Right lobe of liver (tissue), 6 donors: ENCODE data around the gene VMP1. TPM values are rescaled to one million over a fixed set of nuclear protein-coding genes. Genes with fewer than 3 reads are reported as not detected.

ENCODE experiments used
- ATAC-seq, 4 donors: fragments of 200-7000 bp; cut with Tn5 transposase; one replicate each; pipeline ENCODE4 v1.9.1; 2020; ENCODE audit warnings: mild to moderate bottlenecking in 4 of 4, moderate library complexity in 4 of 4
- DNase-seq, 3 donors: peaks; one replicate each; pipeline ENCODE4 v3.0.0-alpha.2; 2020
- H3K27ac ChIP-seq, 3 donors: fragments of 200-600 bp; one replicate each; pipeline ENCODE4 v1.8.0; 2022
- H3K27me3 ChIP-seq, 2 donors: fragments of 200-600 bp; one replicate each; pipeline ENCODE4 v1.8.0; 2022
- H3K36me3 ChIP-seq, 4 donors: fragments of 200-600 bp; sonication (generic) in 1 of 4; one replicate each; pipeline versions ENCODE4 v1.5.1 to v1.8.0; 2017 to 2022; ENCODE audit warnings: control low read depth in 1 of 4
- H3K4me1 ChIP-seq, 4 donors: fragments of 200-600 bp; sonication (generic) in 1 of 4; one replicate each; pipeline versions ENCODE4 v1.5.1 to v1.8.0; 2017 to 2022; ENCODE audit warnings: control low read depth in 1 of 4
- H3K4me3 ChIP-seq, 3 donors: fragments of 200-600 bp; one replicate each; pipeline ENCODE4 v1.8.0; 2022
- H3K9me3 ChIP-seq, 4 donors: fragments of 200-600 bp; sonication (generic) in 1 of 4; one replicate each; pipeline versions ENCODE4 v1.5.1 to v1.8.0; 2017 to 2022; ENCODE audit warnings: control low read depth in 1 of 4
- POLR2A ChIP-seq: fragments of 450-650 bp; IDR thresholded peaks from one replicate; pipeline ENCODE4 v1.6.1; 2017; ENCODE audit warnings: antibody characterized with exemption, mild to moderate bottlenecking
- whole genome bisulfite sequencing: methylation state at CpG from one replicate; pipeline ENCODE4 v1.1.6; 2018; ENCODE audit warnings: low coverage, low lambda C conversion rate; ENCODE audit not compliant: insufficient coverage; ENCODE audit errors: missing lambda C conversion rate; 5-methylcytosine and 5-hydroxymethylcytosine counted together
- intact Hi-C, 2 donors: fragments of 100-400 bp; cut with DNase I; formaldehyde crosslinking; loops; one replicate each; pipeline versions ENCODE4 v1.11.2 to v1.14.1; 2022
- total RNA-seq, 6 experiments: library from RNA; depleted of rRNA in 2 of 6; stranded (reverse); fragments of >200 nt in 2 of 6; fragmentation: NEBNext Ultra II Directional in 3 of 6; extraction: Animal tissue kit (Norgen Biotek cat#: 25700) in 3 of 6; gene quantifications; one replicate each; pipeline versions ENCODE4 v1.1.0 to v1.2.4, GENCODE V29; 2016 to 2023
- TF ChIP-seq, protein P1 (sequence below), 4 donors: fragments of 200-600 bp in 3 of 4; fragments of 450-650 bp in 1 of 4; IDR thresholded peaks; one replicate each; pipeline versions ENCODE4 v1.5.1 to v1.8.0; 2016 to 2022; ENCODE audit warnings: antibody characterized with exemption in 4 of 4, mild to moderate bottlenecking in 2 of 4
- donor health status: DM: no; HTN: yes; CAD: no.
- donor health status: DM: no; HTN: no; CAD: no.
- donor health status: DM: no; HTN: no; CAD: no.
- donor health status: DM: no; HTN: yes; CAD: no.
- donor health status: DM: no; HTN: yes; CAD: no.

The VMP1 gene
- total RNA-seq, 6 experiments from 2014 or later, result 56.9 to 247 (median 160) TPM

- DNase-seq (no peak), ATAC-seq (no peak)
- Histone ChIP-seq H3K27me3 (no peaks in the 10 kb centered on the region), H3K4me1 (no peaks in the 10 kb centered on the region), H3K4me3 (no peak overlapping the region), H3K36me3 (no peaks in the 10 kb centered on the region), H3K27ac (no peak overlapping the region), H3K9me3 (no peaks in the 10 kb centered on the region)
- TF ChIP-seq, protein P1, sequence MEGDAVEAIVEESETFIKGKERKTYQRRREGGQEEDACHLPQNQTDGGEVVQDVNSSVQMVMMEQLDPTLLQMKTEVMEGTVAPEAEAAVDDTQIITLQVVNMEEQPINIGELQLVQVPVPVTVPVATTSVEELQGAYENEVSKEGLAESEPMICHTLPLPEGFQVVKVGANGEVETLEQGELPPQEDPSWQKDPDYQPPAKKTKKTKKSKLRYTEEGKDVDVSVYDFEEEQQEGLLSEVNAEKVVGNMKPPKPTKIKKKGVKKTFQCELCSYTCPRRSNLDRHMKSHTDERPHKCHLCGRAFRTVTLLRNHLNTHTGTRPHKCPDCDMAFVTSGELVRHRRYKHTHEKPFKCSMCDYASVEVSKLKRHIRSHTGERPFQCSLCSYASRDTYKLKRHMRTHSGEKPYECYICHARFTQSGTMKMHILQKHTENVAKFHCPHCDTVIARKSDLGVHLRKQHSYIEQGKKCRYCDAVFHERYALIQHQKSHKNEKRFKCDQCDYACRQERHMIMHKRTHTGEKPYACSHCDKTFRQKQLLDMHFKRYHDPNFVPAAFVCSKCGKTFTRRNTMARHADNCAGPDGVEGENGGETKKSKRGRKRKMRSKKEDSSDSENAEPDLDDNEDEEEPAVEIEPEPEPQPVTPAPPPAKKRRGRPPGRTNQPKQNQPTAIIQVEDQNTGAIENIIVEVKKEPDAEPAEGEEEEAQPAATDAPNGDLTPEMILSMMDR (IDR thresholded peaks at IDR 0.05), result no peak
- TF ChIP-seq POLR2A, result no peak
- intact Hi-C loops, result no loop called here
- 88% methylated on average over 4 of the region's 4 CpGs for WGBS
Measured at GRCh38 chr17:59762049-59762823, 54.8 kb downstream of the VMP1 start.

GRCh38 chr17:59762824-59763374 is 55.4 kb downstream of the VMP1 start:
- Histone ChIP-seq H3K27me3 (no peaks in the 10 kb centered on the region), H3K27ac (no peak overlapping the region), H3K36me3 (no peaks in the 10 kb centered on the region), H3K9me3 (no peaks in the 10 kb centered on the region), H3K4me1 (no peaks in the 10 kb centered on the region), H3K4me3 (no peak overlapping the region)
- no peak for DNase-seq
- ATAC-seq, result no peak
- TF ChIP-seq POLR2A, result no peak
- TF ChIP-seq, protein P1 (IDR thresholded peaks at IDR 0.05), result no peak
- intact Hi-C loops, result no loop called here

DNA sequence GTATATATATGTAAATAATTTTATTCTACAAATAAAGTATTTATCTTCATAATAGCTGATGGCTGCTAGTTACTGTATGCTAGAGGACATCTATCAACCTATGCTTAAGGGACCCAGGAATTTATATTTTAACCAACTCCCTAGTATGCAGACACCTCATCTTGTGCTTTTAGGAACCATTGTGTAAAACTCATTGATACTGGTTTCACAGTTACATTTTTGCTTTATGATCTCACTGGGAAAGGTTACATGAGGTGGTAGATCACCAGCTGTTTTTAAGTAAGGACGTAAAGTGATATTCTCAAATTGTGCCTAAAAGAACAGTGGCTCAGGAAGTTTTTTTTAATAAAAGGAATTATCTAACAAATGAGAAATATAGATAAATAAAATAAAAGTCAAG is 56.4 kb downstream of the VMP1 start:
- no peak overlapping the region for H3K4me3 ChIP-seq
- no peaks in the 10 kb centered on the region for H3K9me3 ChIP-seq
- TF ChIP-seq POLR2A, result no peak
- TF ChIP-seq, protein P1 (IDR thresholded peaks at IDR 0.05), result no peak
- no peak overlapping the region for H3K27ac ChIP-seq
- DNase-seq, result no peak
- intact Hi-C loops, result no loop called here
- H3K36me3 ChIP-seq, result no peaks in the 10 kb centered on the region
- WGBS, result 91% methylated on average over 1 of the region's 1 CpG
- ATAC-seq, result no peak
- no peaks in the 10 kb centered on the region for H3K27me3 ChIP-seq
- H3K4me1 ChIP-seq, result no peaks in the 10 kb centered on the region

GRCh38 chr17:59764292-59764741 is 56.9 kb downstream of the VMP1 start:
- H3K9me3 ChIP-seq, result no peaks in the 10 kb centered on the region

More at GRCh38 chr17:59764292-59764741, 56.9 kb downstream of the VMP1 start:
- DNase-seq (no peak), ATAC-seq (no peak)
- Histone ChIP-seq H3K27me3 (no peaks in the 10 kb centered on the region), H3K4me3 (no peak overlapping the region), H3K36me3 (no peaks in the 10 kb centered on the region), H3K4me1 (no peaks in the 10 kb centered on the region), H3K27ac (no peak overlapping the region)
- intact Hi-C loops, result no loop called here
- TF ChIP-seq, protein P1 (IDR thresholded peaks at IDR 0.05), result no peak
- TF ChIP-seq POLR2A, result no peak
- WGBS, result 96% methylated on average over 2 of the region's 3 CpGs
